Embryonic facial prominence (tissue), 1 donor: Measurements from ENCODE around the gene JADE2.
"Not testable (repeated sequence)": the region's sequence is repeated elsewhere in the genome, so short reads cannot be mapped to it uniquely, and the experiment has no call there.

Source experiments
- DNase-seq: peaks from one replicate; pipeline ENCODE4 v3.0.0-alpha.2; 2016; ENCODE audit errors: extremely low spot score

The JADE2 gene

GRCh38 chr5:134586866-134587524 is 61.5 kb downstream of the JADE2 start:
- no peak for DNase-seq

- DNase-seq: no peak
Measured at GRCh38 chr5:134590992-134591659, 65.7 kb downstream of the JADE2 start.

GRCh38 chr5:134592141-134592746 is 66.8 kb downstream of the JADE2 start:
- DNase-seq: no peak

GRCh38 chr5:134594336-134594735 is 68.9 kb downstream of the JADE2 start:
- DNase-seq: no peak

- no peak for DNase-seq
Measured at GRCh38 chr5:134594797-134595457, 69.5 kb downstream of the JADE2 start.

- no peak for DNase-seq
Measured at GRCh38 chr5:134595458-134595838, 70.0 kb downstream of the JADE2 start.

- not testable (repeated sequence) for DNase-seq
Measured at GRCh38 chr5:134599820-134600219, 74.3 kb downstream of the JADE2 start.

GRCh38 chr5:134600600-134600999 is 75.1 kb downstream of the JADE2 start:
- no peak for DNase-seq

- DNase-seq: no peak
Measured at GRCh38 chr5:134603059-134603458, 77.6 kb downstream of the JADE2 start.

GRCh38 chr5:134604908-134605307 is 79.4 kb downstream of the JADE2 start:
- no peak for DNase-seq

GRCh38 chr5:134606726-134607125 is 81.3 kb downstream of the JADE2 start:
- DNase-seq: no peak

- DNase-seq: no peak
Measured at GRCh38 chr5:134608555-134608954, 83.1 kb downstream of the JADE2 start.

GRCh38 chr5:134609232-134609851 is 83.9 kb downstream of the JADE2 start:
- no peak for DNase-seq

GRCh38 chr5:134610725-134611124 is 85.3 kb downstream of the JADE2 start:
- DNase-seq: no peak

- no peak for DNase-seq
Measured at GRCh38 chr5:134611515-134611914, 86.0 kb downstream of the JADE2 start.

GRCh38 chr5:134614450-134615085 is 89.1 kb downstream of the JADE2 start:
- no peak for DNase-seq

GRCh38 chr5:134620634-134621033 is 95.2 kb downstream of the JADE2 start:
- no peak for DNase-seq

- no peak for DNase-seq
Measured at GRCh38 chr5:134625559-134625958, 100.1 kb downstream of the JADE2 start.

GRCh38 chr5:134626369-134627014 is 101.0 kb downstream of the JADE2 start:
- no peak for DNase-seq
